Endothelial cell of umbilical vein (primary cell): ENCODE data around the gene FAM120A. TPM values are rescaled to one million over a fixed set of nuclear protein-coding genes. Genes with fewer than 3 reads are reported as not detected.

Experiments used
- BruUV-seq: library from RNA; stranded (reverse); fragments of 400-500 nt; replicated peaks from 2 replicates; lab custom pipeline; 2021; lab: Mats Ljungman, UMichigan
- CTCF ChIA-PET: fragments of 300-600, 350-600 bp; sonication (Branson Sonifier 250); formaldehyde crosslinking; loops from one replicate; lab custom pipeline; 2021; ENCODE audit warnings: antibody characterized with exemption, inconsistent platforms; lab: Charles Lee
- POLR2A ChIA-PET: fragments of 300-600, 350-600 bp; sonication (Branson Sonifier 250); formaldehyde crosslinking; loops from one replicate; lab custom pipeline; 2021; ENCODE audit warnings: antibody characterized with exemption, inconsistent platforms; lab: Charles Lee
- DNase-seq: peaks from one replicate; pipeline ENCODE4 v3.0.0-alpha.2; 2011; ENCODE audit warnings: low read depth, low spot score
- FAIRE-seq: peaks from 2 replicates; lab custom pipeline; 2011; peaks lifted over from hg19 to GRCh38; lab: Jason Lieb, UNC
- H2AFZ ChIP-seq: 2 replicates; pipeline ENCODE4 v1.6.0; 2012; ENCODE audit warnings: low read depth, low read length, control low read depth, inconsistent platforms
- H3K27ac ChIP-seq: 2 replicates; pipeline ENCODE4 v1.5.1; 2011; ENCODE audit warnings: low read depth, mild to moderate bottlenecking, control low read depth, low read length, moderate library complexity; ENCODE audit not compliant: insufficient read depth
- H3K27me3 ChIP-seq, 2 experiments: 2 replicates each; pipeline versions ENCODE4 v1.6.0 to v1.6.1; 2011; ENCODE audit warnings: low read length in 2 of 2, mixed read lengths in 1 of 2; ENCODE audit not compliant: control insufficient read depth in 2 of 2, insufficient read depth in 2 of 2
- H3K36me3 ChIP-seq, 2 experiments: 2 replicates in 1 of 2; 3 replicates in 1 of 2; pipeline ENCODE4 v1.5.1; 2011; ENCODE audit warnings: low read length in 2 of 2, mild to moderate bottlenecking in 1 of 2, moderate library complexity in 1 of 2; ENCODE audit not compliant: control insufficient read depth in 2 of 2, insufficient read depth in 2 of 2; ENCODE audit errors: extremely low read depth in 1 of 2
- H3K4me1 ChIP-seq: 3 replicates; pipeline ENCODE4 v1.5.1; 2011; ENCODE audit warnings: mild to moderate bottlenecking, low read length; ENCODE audit not compliant: control insufficient read depth, insufficient read depth; ENCODE audit errors: extremely low read depth
- H3K4me2 ChIP-seq: 2 replicates; pipeline ENCODE4 v1.6.1; 2011; ENCODE audit warnings: low read length, control low read depth, mixed read lengths; ENCODE audit not compliant: insufficient read depth
- H3K4me3 ChIP-seq, 3 experiments: fragments of 200-600 bp in 1 of 3; sonication (generic), shearing (Covaris generic) in 1 of 3; replicated peaks in 1 of 3; 2 replicates each; pipeline ENCODE4 v1.5.1; 2011 to 2016; ENCODE audit warnings: control low read depth in 3 of 3, low read length in 3 of 3, mild to moderate bottlenecking in 2 of 3, inconsistent platforms in 1 of 3, low read depth in 1 of 3, moderate library complexity in 1 of 3; ENCODE audit not compliant: insufficient read depth in 1 of 3
- H3K79me2 ChIP-seq: 2 replicates; pipeline ENCODE4 v1.6.0; 2012; ENCODE audit warnings: low read length, inconsistent platforms; ENCODE audit not compliant: control insufficient read depth, insufficient read depth
- H3K9ac ChIP-seq: replicated peaks from 2 replicates; pipeline ENCODE3; 2011; ENCODE audit warnings: low read length, control low read depth; ENCODE audit not compliant: insufficient read depth; ENCODE audit errors: extremely low read depth
- H3K9me1 ChIP-seq: replicated peaks from 3 replicates; pipeline ENCODE4 v1.6.0; 2011; ENCODE audit warnings: mild to moderate bottlenecking, low read length; ENCODE audit not compliant: control insufficient read depth, insufficient read depth; ENCODE audit errors: extremely low read depth
- H3K9me3 ChIP-seq: replicated peaks from 2 replicates; pipeline ENCODE4 v1.5.1; 2012; ENCODE audit warnings: low read length, inconsistent platforms; ENCODE audit not compliant: control insufficient read depth, insufficient read depth
- H4K20me1 ChIP-seq: replicated peaks from 2 replicates; pipeline ENCODE3; 2011; ENCODE audit warnings: mild to moderate bottlenecking, low read length; ENCODE audit not compliant: control insufficient read depth, insufficient read depth; ENCODE audit errors: extremely low read depth
- FOS ChIP-seq: IDR thresholded peaks from 2 replicates; pipeline ENCODE4 v1.6.1; 2011; ENCODE audit warnings: mild to moderate bottlenecking, low read length, moderate library complexity, borderline replicate concordance; ENCODE audit not compliant: insufficient read depth
- JUN ChIP-seq: IDR thresholded peaks from 2 replicates; pipeline ENCODE4 v1.6.1; 2011; ENCODE audit warnings: borderline replicate concordance, low read depth; ENCODE audit not compliant: insufficient read length, insufficient read depth
- MAX ChIP-seq: IDR thresholded peaks from 2 replicates; pipeline ENCODE4 v1.6.1; 2011; ENCODE audit not compliant: insufficient read depth, insufficient read length
- dilution Hi-C: fragments of 300-500 bp; cut with MboI; formaldehyde crosslinking; loops from one replicate; pipeline ENCODE4 v1.15.0; 2019; ENCODE audit warnings: low sequenced_read_pairs; ENCODE audit not compliant: extremely low pct_ligation_motif_present
- intact Hi-C: fragments of 100-400 bp; cut with micrococcal nuclease; formaldehyde crosslinking; loops from one replicate; pipeline ENCODE4 v1.10.0; 2022
- polyA plus RNA-seq, 4 experiments: library from polyadenylated mRNA; depleted of rRNA in 3 of 4; stranded (reverse) in 3 of 4; unstranded in 1 of 4; fragments of >200 nt; gene quantifications; 2 replicates each; pipeline versions ENCODE4 v1.2.1 to v1.2.3, GENCODE V29; 2011 to 2012; ENCODE audit warnings: missing spikeins in 1 of 4
- total RNA-seq: library from RNA; stranded (reverse); gene quantifications from 2 replicates; pipeline ENCODE4 v1.2.3, GENCODE V29; 2021

FAM120A gene
- total and polyA plus RNA-seq, 2 donors (not counting 3 experiments of a cell fraction or from before 2014, with no cell fraction given), result 66.8 to 126 TPM

- ChIA-PET POLR2A (no interaction called here), CTCF (interaction anchor here (0.7 to 2.2 kb wide), 3 partner anchors 8 to 109 kb away, joined by 3 to 8 read pairs (median 6); no protein-coding TSS in a partner anchor)
- no peak overlapping the region for H3K4me2 ChIP-seq
- no peak overlapping the region for H3K4me3 ChIP-seq
- H2AFZ ChIP-seq, result no peak overlapping the region
- no peaks in the 10 kb centered on the region for H3K27me3 ChIP-seq
- TF ChIP-seq JUN (no peak), FOS (no peak)
- peaks cover 5% of the 10 kb centered on the region for H3K4me1 ChIP-seq
- H3K9ac ChIP-seq, result no peak overlapping the region
- no peak for DNase-seq
- peaks cover 11% of the 10 kb centered on the region for H4K20me1 ChIP-seq
- no peak for FAIRE-seq
- H3K9me1 ChIP-seq, result no peaks in the 10 kb centered on the region
- no TSS peak for BruUV-seq
- dilution Hi-C loops (no loop called here), intact Hi-C loops (no loop called here)
- H3K27ac ChIP-seq, result no peak overlapping the region
- H3K79me2 ChIP-seq, result peaks cover 99% of the 10 kb centered on the region
- H3K9me3 ChIP-seq, result no peaks in the 10 kb centered on the region
- no peaks in the 10 kb centered on the region for H3K36me3 ChIP-seq
Observed at GRCh38 chr9:93457006-93457405, 5.5 kb downstream of the FAM120A start.

- POLR2A ChIA-PET, result no interaction called here
- intact Hi-C loops, result no loop called here
Observed at GRCh38 chr9:93458712-93459111, 7.2 kb downstream of the FAM120A start.

More at GRCh38 chr9:93458712-93459111, 7.2 kb downstream of the FAM120A start:
- Histone ChIP-seq H3K36me3 (no peaks in the 10 kb centered on the region), H3K9ac (no peak overlapping the region), H2AFZ (no peak overlapping the region), H3K4me2 (no peak overlapping the region), H4K20me1 (peaks cover 14% of the 10 kb centered on the region), H3K27me3 (no peaks in the 10 kb centered on the region), H3K79me2 (peaks cover 100% of the 10 kb centered on the region), H3K9me3 (no peaks in the 10 kb centered on the region), H3K4me1 (peaks cover 5% of the 10 kb centered on the region), H3K27ac (no peak overlapping the region), H3K9me1 (no peaks in the 10 kb centered on the region), H3K4me3 (no peak overlapping the region)
- dilution Hi-C loops, result no loop called here
- no TSS peak for BruUV-seq
- CTCF ChIA-PET, result no interaction called here
- no peak for TF ChIP-seq MAX
- no peak for TF ChIP-seq JUN
- DNase-seq, result no peak
- no peak for FAIRE-seq
